Suppressor macrophage treated with lipopolysaccharide for 1 hour (primary cell): ENCODE measurements around the gene DPH6.

Experiments used
- DNase-seq, 3 donors: peaks; one replicate each; pipeline ENCODE4 v3.0.0-alpha.2; 2020 to 2022

Gene DPH6

GRCh38 chr15:35325374-35325941 is 220.5 kb downstream of the DPH6 start:
- DNase-seq = no peak

GRCh38 chr15:35323141-35323540 is 222.8 kb downstream of the DPH6 start:
- DNase-seq = no peak

- no peak for DNase-seq
Measured at GRCh38 chr15:35321926-35322325, 224.0 kb downstream of the DPH6 start.

- DNase-seq = no peak
Measured at GRCh38 chr15:35320911-35321310, 225.1 kb downstream of the DPH6 start.
